ENCODE measurements around the gene FANCI.
A peak's percentile ranks its signal among the peaks of the same experiment; 100 is the strongest.

The FANCI gene

GRCh38 chr15:89321521-89322410 lies 78.0 kb downstream of the FANCI start:
- H3K23ac ChIP-seq (ENCODE audit: low read depth, low read length, poor library complexity) = no peak overlapping the region
- WGBS, 2 donors (ENCODE audit: extremely low coverage in 2 of 2, insufficient read length in 2 of 2, insufficient replicate concordance in 1 of 2) = no CpG with 5 or more reads among the region's 17 CpGs
- H3K27me3 ChIP-seq (ENCODE audit: control insufficient read depth in 3 of 3, insufficient read depth in 3 of 3, low read depth in 1 of 3, low read length in 3 of 3) = no peaks in the 10 kb centered on the region
- no peak for DNase-seq (ENCODE audit: low spot score)
- no peak overlapping the region for H2BK120ac ChIP-seq (ENCODE audit: low read depth, low read length)
- peak overlapping the region; percentile 68 for H2BK5ac ChIP-seq (ENCODE audit: low read length)
- H4K8ac ChIP-seq (ENCODE audit: low read depth, low read length) = no peak overlapping the region
- H3K4me1 ChIP-seq (ENCODE audit: control insufficient read depth in 2 of 2, insufficient read depth in 1 of 2, low read depth in 1 of 2, low read length in 2 of 2) = no peaks in the 10 kb centered on the region
- no peak overlapping the region for H3K18ac ChIP-seq (ENCODE audit: low read length)
- H3K9me3 ChIP-seq (replicated peaks in 1 of 2; ENCODE audit: control insufficient read depth in 2 of 2, insufficient read depth in 1 of 2, low read depth in 1 of 2, low read length in 2 of 2) = no peaks in the 10 kb centered on the region
- no peak overlapping the region for H4K91ac ChIP-seq (ENCODE audit: low read depth, low read length, poor library complexity)
- no peak overlapping the region for H2BK12ac ChIP-seq (ENCODE audit: low read length)
- no peak overlapping the region for H3K4ac ChIP-seq (ENCODE audit: low read length)
- H3K4me3 ChIP-seq (ENCODE audit: low read length in 2 of 2) = peak overlapping the region in 1 of 2 donors; percentile 16
- no peak overlapping the region for H2AK5ac ChIP-seq (ENCODE audit: low read depth, low read length)
- H3K14ac ChIP-seq (ENCODE audit: low read length) = no peak overlapping the region
- H3K79me1 ChIP-seq (ENCODE audit: low read depth, low read length) = peaks cover 2% of the 10 kb centered on the region
- peaks cover 82 to 100% of the 10 kb centered on the region in 2 donors for H3K36me3 ChIP-seq (replicated peaks in 1 of 2; ENCODE audit: control insufficient read depth in 2 of 2, insufficient read depth in 2 of 2, low read length in 2 of 2)
- no peak overlapping the region for H2AFZ ChIP-seq (ENCODE audit: low read length)
- H3K9ac ChIP-seq (ENCODE audit: low read depth, low read length, poor library complexity) = no peak overlapping the region
- H3K4me2 ChIP-seq (ENCODE audit: insufficient read depth, low read length, poor library complexity, severe bottlenecking) = no peak overlapping the region
- H2BK15ac ChIP-seq (ENCODE audit: low read length) = no peak overlapping the region
- no peak overlapping the region for H3K27ac ChIP-seq (replicated peaks; ENCODE audit: low read length)

GRCh38 chr15:89322822-89323221 lies 79.0 kb downstream of the FANCI start:
- Histone ChIP-seq H3K4me3 (ENCODE audit: low read length in 2 of 2) (peak overlapping the region in 1 of 2 donors; percentile 20), H3K4me2 (ENCODE audit: insufficient read depth, low read length, poor library complexity, severe bottlenecking) (no peak overlapping the region), H4K8ac (ENCODE audit: low read depth, low read length) (peak overlapping the region; percentile 77), H2BK5ac (ENCODE audit: low read length) (no peak overlapping the region), H3K14ac (ENCODE audit: low read length) (no peak overlapping the region), H3K4ac (ENCODE audit: low read length) (no peak overlapping the region), H3K18ac (ENCODE audit: low read length) (no peak overlapping the region), H3K9ac (ENCODE audit: low read depth, low read length, poor library complexity) (peak overlapping the region; percentile 47), H3K79me1 (ENCODE audit: low read depth, low read length) (peaks cover 2% of the 10 kb centered on the region), H3K4me1 (ENCODE audit: control insufficient read depth in 2 of 2, insufficient read depth in 1 of 2, low read depth in 1 of 2, low read length in 2 of 2) (no peaks in the 10 kb centered on the region), H3K27ac (replicated peaks; ENCODE audit: low read length) (no peak overlapping the region), H2BK12ac (ENCODE audit: low read length) (no peak overlapping the region), H4K91ac (ENCODE audit: low read depth, low read length, poor library complexity) (no peak overlapping the region), H2BK120ac (ENCODE audit: low read depth, low read length) (no peak overlapping the region), H3K23ac (ENCODE audit: low read depth, low read length, poor library complexity) (peak overlapping the region; percentile 21), H2AK5ac (ENCODE audit: low read depth, low read length) (no peak overlapping the region), H3K9me3 (replicated peaks in 1 of 2; ENCODE audit: control insufficient read depth in 2 of 2, insufficient read depth in 1 of 2, low read depth in 1 of 2, low read length in 2 of 2) (no peaks in the 10 kb centered on the region), H2AFZ (ENCODE audit: low read length) (no peak overlapping the region), H3K27me3 (ENCODE audit: control insufficient read depth in 3 of 3, insufficient read depth in 3 of 3, low read depth in 1 of 3, low read length in 3 of 3) (no peaks in the 10 kb centered on the region), H3K36me3 (replicated peaks in 1 of 2; ENCODE audit: control insufficient read depth in 2 of 2, insufficient read depth in 2 of 2, low read length in 2 of 2) (peaks cover 86 to 100% of the 10 kb centered on the region in 2 donors), H2BK15ac (ENCODE audit: low read length) (no peak overlapping the region)
- WGBS, 2 donors (ENCODE audit: extremely low coverage in 2 of 2, insufficient read length in 2 of 2, insufficient replicate concordance in 1 of 2) = no CpG with 5 or more reads among the region's 15 CpGs
- no peak for DNase-seq (ENCODE audit: low spot score)

GRCh38 chr15:89323825-89324224 lies 80.0 kb downstream of the FANCI start:
- H3K27ac ChIP-seq (replicated peaks; ENCODE audit: low read length) = no peak overlapping the region
- no peak overlapping the region for H2AFZ ChIP-seq (ENCODE audit: low read length)
- no peak overlapping the region for H2BK120ac ChIP-seq (ENCODE audit: low read depth, low read length)
- H3K9ac ChIP-seq (ENCODE audit: low read depth, low read length, poor library complexity) = no peak overlapping the region
- peak overlapping the region in 1 of 2 donors; percentile 51 for H3K4me3 ChIP-seq (ENCODE audit: low read length in 2 of 2)
- no peak overlapping the region for H2AK5ac ChIP-seq (ENCODE audit: low read depth, low read length)
- H3K4me1 ChIP-seq (ENCODE audit: control insufficient read depth in 2 of 2, insufficient read depth in 1 of 2, low read depth in 1 of 2, low read length in 2 of 2) = no peaks in the 10 kb centered on the region
- DNase-seq (ENCODE audit: low spot score) = no peak
- no peak overlapping the region for H3K23ac ChIP-seq (ENCODE audit: low read depth, low read length, poor library complexity)
- no peak overlapping the region for H3K14ac ChIP-seq (ENCODE audit: low read length)
- H2BK5ac ChIP-seq (ENCODE audit: low read length) = no peak overlapping the region
- no peak overlapping the region for H3K4ac ChIP-seq (ENCODE audit: low read length)
- no peak overlapping the region for H2BK12ac ChIP-seq (ENCODE audit: low read length)
- WGBS, 2 donors (ENCODE audit: extremely low coverage in 2 of 2, insufficient read length in 2 of 2, insufficient replicate concordance in 1 of 2) = no CpG with 5 or more reads among the region's 6 CpGs
- no peak overlapping the region for H2BK15ac ChIP-seq (ENCODE audit: low read length)
- H3K9me3 ChIP-seq (replicated peaks in 1 of 2; ENCODE audit: control insufficient read depth in 2 of 2, insufficient read depth in 1 of 2, low read depth in 1 of 2, low read length in 2 of 2) = no peaks in the 10 kb centered on the region
- H4K8ac ChIP-seq (ENCODE audit: low read depth, low read length) = no peak overlapping the region
- H3K36me3 ChIP-seq (replicated peaks in 1 of 2; ENCODE audit: control insufficient read depth in 2 of 2, insufficient read depth in 2 of 2, low read length in 2 of 2) = peaks cover 89 to 100% of the 10 kb centered on the region in 2 donors
- H3K4me2 ChIP-seq (ENCODE audit: insufficient read depth, low read length, poor library complexity, severe bottlenecking) = no peak overlapping the region
- H3K18ac ChIP-seq (ENCODE audit: low read length) = no peak overlapping the region
- H4K91ac ChIP-seq (ENCODE audit: low read depth, low read length, poor library complexity) = no peak overlapping the region
- H3K79me1 ChIP-seq (ENCODE audit: low read depth, low read length) = peaks cover 6% of the 10 kb centered on the region
- H3K27me3 ChIP-seq (ENCODE audit: control insufficient read depth in 3 of 3, insufficient read depth in 3 of 3, low read depth in 1 of 3, low read length in 3 of 3) = no peaks in the 10 kb centered on the region

GRCh38 chr15:89325039-89325803 lies 81.4 kb downstream of the FANCI start:
- H3K4me1 ChIP-seq (ENCODE audit: control insufficient read depth in 2 of 2, insufficient read depth in 1 of 2, low read depth in 1 of 2, low read length in 2 of 2) = no peaks in the 10 kb centered on the region
- peaks cover 9% of the 10 kb centered on the region for H3K79me1 ChIP-seq (ENCODE audit: low read depth, low read length)
- H2BK5ac ChIP-seq (ENCODE audit: low read length) = no peak overlapping the region
- no peak overlapping the region for H4K91ac ChIP-seq (ENCODE audit: low read depth, low read length, poor library complexity)
- DNase-seq (ENCODE audit: low spot score) = no peak
- no CpG with 5 or more reads among the region's 11 CpGs for WGBS, 2 donors (ENCODE audit: extremely low coverage in 2 of 2, insufficient read length in 2 of 2, insufficient replicate concordance in 1 of 2)
- H2AFZ ChIP-seq (ENCODE audit: low read length) = no peak overlapping the region
- H3K27me3 ChIP-seq (ENCODE audit: control insufficient read depth in 3 of 3, insufficient read depth in 3 of 3, low read depth in 1 of 3, low read length in 3 of 3) = peaks cover 0 to 2% (median 0%) of the 10 kb centered on the region in 3 experiments
- no peak overlapping the region for H2BK15ac ChIP-seq (ENCODE audit: low read length)
- H3K4me2 ChIP-seq (ENCODE audit: insufficient read depth, low read length, poor library complexity, severe bottlenecking) = no peak overlapping the region
- H2BK120ac ChIP-seq (ENCODE audit: low read depth, low read length) = no peak overlapping the region
- no peak overlapping the region for H3K9ac ChIP-seq (ENCODE audit: low read depth, low read length, poor library complexity)
- no peak overlapping the region for H3K27ac ChIP-seq (replicated peaks; ENCODE audit: low read length)
- H3K4ac ChIP-seq (ENCODE audit: low read length) = no peak overlapping the region
- H3K4me3 ChIP-seq (ENCODE audit: low read length in 2 of 2) = no peak overlapping the region
- H2BK12ac ChIP-seq (ENCODE audit: low read length) = no peak overlapping the region
- H3K36me3 ChIP-seq (replicated peaks in 1 of 2; ENCODE audit: control insufficient read depth in 2 of 2, insufficient read depth in 2 of 2, low read length in 2 of 2) = peaks cover 88 to 100% of the 10 kb centered on the region in 2 donors
- H3K9me3 ChIP-seq (replicated peaks in 1 of 2; ENCODE audit: control insufficient read depth in 2 of 2, insufficient read depth in 1 of 2, low read depth in 1 of 2, low read length in 2 of 2) = no peaks in the 10 kb centered on the region
- H3K18ac ChIP-seq (ENCODE audit: low read length) = no peak overlapping the region
- H4K8ac ChIP-seq (ENCODE audit: low read depth, low read length) = no peak overlapping the region
- no peak overlapping the region for H3K23ac ChIP-seq (ENCODE audit: low read depth, low read length, poor library complexity)
- no peak overlapping the region for H3K14ac ChIP-seq (ENCODE audit: low read length)
- H2AK5ac ChIP-seq (ENCODE audit: low read depth, low read length) = no peak overlapping the region
